T47D (cell line): ENCODE results near the gene TRH.

Experiments
- DNase-seq, 2 experiments: peaks; one replicate each; pipeline versions ENCODE4 v3.0.0 to v3.0.0-alpha.2; 2011 to 2012; ENCODE audit warnings: low read depth in 1 of 2, low spot score in 1 of 2
- JUND ChIP-seq: IDR thresholded peaks from 2 replicates; pipeline ENCODE4 v1.6.1; 2012; ENCODE audit warnings: low read depth
- in situ Hi-C: cut with HindIII; loops from 2 replicates; pipeline ENCODE4 v1.10.0; 2016; ENCODE audit warnings: low sequenced_read_pairs, low pct_unique_long_range_greater_than_20kb

Gene TRH, protein sequence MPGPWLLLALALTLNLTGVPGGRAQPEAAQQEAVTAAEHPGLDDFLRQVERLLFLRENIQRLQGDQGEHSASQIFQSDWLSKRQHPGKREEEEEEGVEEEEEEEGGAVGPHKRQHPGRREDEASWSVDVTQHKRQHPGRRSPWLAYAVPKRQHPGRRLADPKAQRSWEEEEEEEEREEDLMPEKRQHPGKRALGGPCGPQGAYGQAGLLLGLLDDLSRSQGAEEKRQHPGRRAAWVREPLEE

DNA sequence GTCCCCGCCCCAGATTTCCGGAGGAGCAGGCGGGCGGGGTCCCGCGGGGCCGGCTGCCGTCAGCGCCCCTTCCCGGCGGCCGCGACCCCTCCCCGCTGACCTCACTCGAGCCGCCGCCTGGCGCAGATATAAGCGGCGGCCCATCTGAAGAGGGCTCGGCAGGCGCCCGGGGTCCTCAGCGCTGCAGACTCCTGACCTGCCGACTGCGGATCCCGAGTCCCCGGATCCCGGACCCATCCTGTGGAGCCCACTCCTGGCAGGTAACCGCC lies at the start of gene TRH:
TSS of gene TRH (plus strand) at position 157 of the 269 bp plus-strand sequence. CDS start 1,097 bp downstream, outside the sequence.
- DNase-seq = no peak
- in situ Hi-C loops = no loop called here
- TF ChIP-seq JUND = no peak

DNA sequence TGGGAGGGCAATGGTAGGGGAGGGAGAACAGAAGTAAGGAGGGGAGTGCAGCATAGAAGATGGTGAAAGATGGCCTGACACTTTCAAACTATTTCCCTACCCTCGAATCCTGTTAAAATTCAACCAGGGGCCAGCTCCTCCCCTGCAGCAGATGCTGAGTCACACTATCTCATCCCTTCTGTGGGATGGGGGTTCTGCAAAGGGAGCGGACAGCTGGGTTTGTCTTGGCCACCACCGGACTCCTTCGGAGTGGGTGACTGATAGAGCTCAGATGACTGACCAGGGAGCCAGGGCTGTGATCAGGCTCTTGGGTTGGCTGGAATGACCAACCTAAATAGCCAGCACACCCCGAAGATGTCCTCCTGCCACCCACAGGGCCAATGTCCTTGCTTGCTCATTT lies 47.4 kb upstream of the TRH start:
- DNase-seq = no peak
- TF ChIP-seq JUND = no peak
- in situ Hi-C loops = no loop called here

- no peak for TF ChIP-seq JUND
- DNase-seq = no peak
- in situ Hi-C loops = no loop called here
Observed at GRCh38 chr3:129929383-129929782, 45.1 kb upstream of the TRH start.

DNA sequence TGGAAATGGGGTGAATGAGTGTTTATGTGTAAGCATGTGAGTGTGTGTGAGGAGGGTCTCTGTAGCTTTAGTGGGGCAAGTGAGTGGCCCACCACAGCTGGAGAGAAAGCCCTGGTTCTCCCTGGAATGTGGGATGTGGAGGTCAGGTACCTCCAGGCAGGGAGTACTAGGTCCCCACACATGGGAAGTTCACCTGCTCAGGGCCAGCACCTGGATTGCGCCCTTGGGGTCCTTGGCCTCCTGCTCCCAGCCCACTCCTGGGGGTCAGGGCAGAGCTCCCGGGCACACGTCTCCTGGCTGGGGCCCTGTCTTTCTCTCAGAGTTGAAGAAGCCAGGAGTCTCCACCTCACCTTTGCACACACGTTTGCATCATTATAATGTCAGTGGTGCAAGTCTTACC lies 41.0 kb upstream of the TRH start:
- no peak for DNase-seq
- in situ Hi-C loops = no loop called here
- TF ChIP-seq JUND = no peak

DNA sequence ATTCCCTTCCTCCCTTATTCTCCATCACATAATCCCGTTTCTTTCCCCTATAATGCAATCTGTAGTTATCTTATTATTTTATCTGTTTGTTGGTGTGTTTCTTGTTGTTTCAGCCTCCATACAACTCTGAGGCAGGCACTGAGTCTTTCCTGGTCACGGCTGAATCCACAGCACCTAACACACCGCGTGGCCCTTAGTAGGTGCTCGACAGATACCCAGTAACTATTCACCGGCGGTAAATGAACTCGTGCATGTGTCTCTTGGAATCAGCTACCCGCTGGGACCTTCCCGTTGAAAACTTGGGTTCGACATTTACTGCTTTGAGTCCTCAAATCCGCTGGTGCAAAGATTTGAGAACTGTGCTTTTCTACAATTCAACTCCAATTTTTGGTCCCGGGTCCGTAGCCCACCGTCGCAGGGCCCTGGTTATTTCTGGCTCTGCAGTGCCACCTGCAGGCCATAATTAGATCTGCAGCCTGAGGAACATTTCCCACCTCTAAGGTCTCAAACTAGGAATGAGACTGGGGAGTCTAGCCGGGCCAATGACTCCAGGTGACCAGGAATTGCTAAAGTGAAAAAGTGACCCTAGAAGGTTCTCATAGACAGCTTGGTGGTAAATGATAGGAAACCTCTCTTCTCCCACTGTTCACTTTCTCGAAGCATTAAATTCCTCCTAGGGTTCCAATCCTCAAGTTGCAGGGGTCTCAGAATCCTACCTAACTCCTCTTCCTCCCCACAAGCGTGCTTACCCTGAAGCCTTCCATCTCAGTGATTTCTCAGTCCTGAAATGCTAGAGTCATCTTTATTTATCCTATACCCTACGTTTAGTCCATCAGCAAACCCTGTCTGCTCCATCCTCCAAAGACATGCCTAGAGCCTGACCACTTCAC lies 40.0 kb upstream of the TRH start:
- TF ChIP-seq JUND = no peak
- peak in 1 of 2 experiments; percentile 47 for DNase-seq
- in situ Hi-C loops = no loop called here

DNA sequence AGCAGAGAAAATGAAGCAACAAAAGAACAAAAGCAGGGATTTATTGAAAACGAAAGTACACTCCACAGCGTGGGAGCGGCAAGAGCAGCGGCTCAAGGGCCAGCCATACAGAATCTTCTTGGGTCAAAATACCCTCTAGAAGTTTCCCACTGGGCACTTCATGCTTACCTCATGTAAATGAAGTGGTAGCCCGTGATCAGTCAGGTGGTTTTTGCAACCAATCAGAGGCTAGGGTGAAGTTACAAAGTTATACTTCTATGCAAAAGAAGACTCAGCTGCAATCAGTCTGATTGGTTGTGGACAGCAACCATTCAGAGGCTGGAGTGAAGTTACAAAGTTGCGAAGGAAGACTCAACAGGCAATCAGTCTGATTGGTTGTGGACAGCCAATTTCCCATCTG lies 37.8 kb upstream of the TRH start:
- in situ Hi-C loops = no loop called here
- TF ChIP-seq JUND = no peak
- peak in 1 of 2 experiments; percentile 95 for DNase-seq

- no peak for DNase-seq
- in situ Hi-C loops = no loop called here
- no peak for TF ChIP-seq JUND
Observed at GRCh38 chr3:129937717-129938116, 36.8 kb upstream of the TRH start.

- no peak for DNase-seq
- TF ChIP-seq JUND = no peak
- in situ Hi-C loops = no loop called here
Observed at GRCh38 chr3:129938140-129938930, 36.2 kb upstream of the TRH start.

DNA sequence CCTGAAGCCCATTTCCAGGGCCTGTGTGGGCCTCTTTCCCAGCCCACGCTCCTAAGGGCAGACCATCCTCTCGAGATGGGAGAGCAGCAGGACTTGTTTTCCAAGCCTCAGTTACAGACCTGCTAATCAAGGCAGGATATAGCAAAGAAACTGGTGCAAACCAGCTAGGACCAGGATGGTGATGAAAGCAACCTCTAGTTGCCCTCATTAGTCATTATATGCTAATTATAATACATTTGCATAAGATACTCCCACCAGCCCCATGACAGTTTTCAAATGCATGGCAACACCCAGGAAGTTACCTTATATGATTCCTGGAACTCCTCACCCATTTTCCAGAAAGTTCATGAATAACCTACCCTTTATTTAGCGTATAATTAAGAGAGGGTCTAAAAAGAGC lies 34.4 kb upstream of the TRH start:
- no peak for TF ChIP-seq JUND
- in situ Hi-C loops = no loop called here
- DNase-seq = peak in 1 of 2 experiments; percentile 22

GRCh38 chr3:129942296-129942695 lies 32.2 kb upstream of the TRH start:
- TF ChIP-seq JUND = no peak
- in situ Hi-C loops = no loop called here
- DNase-seq = peak; percentile 67 to 76

DNA sequence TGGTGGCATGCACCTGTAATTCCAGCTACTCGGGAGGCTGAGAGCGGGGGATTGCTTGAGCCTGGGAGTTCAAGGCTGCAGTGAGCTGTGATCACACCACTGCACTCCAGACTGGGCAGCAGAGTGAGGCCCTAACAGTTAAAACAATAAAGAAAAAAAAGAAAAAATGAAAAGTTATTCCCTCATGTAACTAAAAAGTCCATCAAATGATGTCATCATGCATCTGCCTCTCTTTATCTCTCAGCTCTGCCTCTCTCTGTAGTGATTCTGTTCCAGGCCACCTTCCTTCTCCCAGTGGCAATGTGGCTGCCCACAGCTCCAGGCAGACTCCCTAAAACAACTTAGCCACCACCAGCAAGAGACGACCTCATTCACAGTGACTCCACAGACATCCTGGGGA lies 31.5 kb upstream of the TRH start:
- in situ Hi-C loops = no loop called here
- no peak for DNase-seq
- TF ChIP-seq JUND = no peak

DNA sequence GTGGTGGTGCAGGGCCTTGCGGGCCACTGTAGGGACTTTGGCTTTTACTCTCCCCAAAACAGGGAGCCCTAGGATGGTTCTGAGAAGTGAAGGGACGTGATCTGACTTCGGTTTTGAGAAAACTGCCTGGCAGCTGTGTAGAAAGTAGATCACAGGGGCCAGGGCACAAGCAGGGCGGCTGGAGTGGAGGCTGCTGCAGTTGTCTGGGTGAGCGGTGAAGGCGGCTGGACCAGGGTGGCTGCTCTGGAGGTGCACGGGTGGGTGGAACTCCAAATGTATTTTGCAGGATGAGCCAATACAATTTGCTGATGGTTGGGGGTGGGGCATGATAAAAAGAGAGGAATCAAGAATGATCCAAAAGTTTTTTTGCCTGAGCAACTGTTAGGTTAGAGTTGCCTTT lies 29.8 kb upstream of the TRH start:
- no peak for DNase-seq
- TF ChIP-seq JUND = no peak
- in situ Hi-C loops = no loop called here
